NCI-H82 (cell line): ENCODE data around the gene MAP4.

ENCODE experiments used
- DNase-seq: peaks from one replicate; lab custom pipeline; 2025; lab: John Stamatoyannopoulos, UW

MAP4 gene

DNA sequence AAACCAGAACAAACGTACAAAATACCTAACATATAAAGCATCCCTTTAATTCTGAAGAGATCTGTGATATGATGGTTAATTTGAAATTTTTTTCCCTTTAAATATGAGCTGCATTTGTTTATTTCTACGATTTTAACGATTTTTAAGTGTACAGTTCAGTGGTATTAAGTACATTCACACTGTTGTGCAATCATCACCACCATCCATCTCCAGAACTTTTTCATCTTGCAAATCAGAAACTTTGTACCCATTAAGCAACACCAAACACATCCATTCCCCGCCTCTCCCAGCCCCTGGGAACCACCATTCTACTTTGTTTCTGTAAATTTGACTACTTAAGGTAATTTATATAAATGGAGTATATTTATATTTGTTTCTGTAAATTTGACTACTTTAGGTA is 51.5 kb downstream of the MAP4 start:
- DNase-seq, result no peak

DNA sequence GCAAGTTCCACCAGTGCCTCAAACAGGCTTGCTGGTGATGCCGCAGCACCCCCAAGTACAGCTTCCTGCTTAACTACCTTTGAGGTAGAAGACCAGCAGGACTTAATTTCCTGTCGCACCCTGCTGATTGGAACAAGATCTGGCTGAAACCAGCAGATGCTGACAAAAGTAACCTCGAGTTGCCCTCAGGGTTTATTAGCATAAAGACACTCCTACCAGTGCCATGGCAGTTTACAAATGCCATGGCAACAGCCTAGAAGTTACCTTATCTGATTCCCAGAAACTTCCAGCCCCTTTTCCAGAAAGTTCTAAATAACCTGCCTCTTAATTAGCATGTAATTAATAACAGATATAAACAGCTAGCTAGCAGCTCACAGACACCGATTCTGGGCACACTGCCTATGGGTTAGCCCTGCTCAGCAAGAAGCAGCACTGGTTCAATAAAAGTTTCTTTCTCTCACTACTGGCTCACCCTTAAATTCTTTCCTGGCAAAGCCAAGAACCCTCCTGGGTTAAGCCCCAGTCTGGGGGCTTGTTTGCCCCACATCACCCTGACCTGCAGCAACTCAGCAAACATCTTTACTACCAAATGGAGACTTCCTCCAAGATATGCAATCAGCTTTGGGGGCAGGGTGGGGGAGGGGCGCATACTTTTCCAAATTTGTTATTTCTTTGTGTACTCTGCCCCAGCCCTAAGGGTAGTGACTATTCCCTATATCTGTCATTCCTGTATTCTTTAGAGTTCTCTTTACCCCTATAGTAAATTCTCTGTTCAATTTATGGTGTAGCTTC is 54.2 kb downstream of the MAP4 start:
- no peak for DNase-seq

DNA sequence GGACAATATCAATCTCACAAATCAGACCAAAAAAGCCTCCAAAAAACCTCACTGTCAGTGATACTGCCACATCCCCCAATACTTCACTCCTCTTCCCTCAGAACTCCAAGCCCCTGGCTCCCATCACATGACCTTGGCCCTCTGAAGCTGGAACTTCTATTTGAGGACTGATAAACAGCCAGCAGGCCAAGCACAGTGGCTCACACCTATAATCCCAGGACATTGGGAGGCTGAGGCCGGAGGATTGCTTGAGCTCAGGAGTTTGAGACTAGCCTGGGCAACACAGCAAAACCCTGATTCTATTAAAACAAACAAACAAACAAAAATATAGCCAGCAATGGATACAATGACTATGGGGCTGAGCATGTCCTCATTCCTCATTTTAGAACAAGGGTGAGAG is 55.2 kb downstream of the MAP4 start:
- DNase-seq, result no peak

DNA sequence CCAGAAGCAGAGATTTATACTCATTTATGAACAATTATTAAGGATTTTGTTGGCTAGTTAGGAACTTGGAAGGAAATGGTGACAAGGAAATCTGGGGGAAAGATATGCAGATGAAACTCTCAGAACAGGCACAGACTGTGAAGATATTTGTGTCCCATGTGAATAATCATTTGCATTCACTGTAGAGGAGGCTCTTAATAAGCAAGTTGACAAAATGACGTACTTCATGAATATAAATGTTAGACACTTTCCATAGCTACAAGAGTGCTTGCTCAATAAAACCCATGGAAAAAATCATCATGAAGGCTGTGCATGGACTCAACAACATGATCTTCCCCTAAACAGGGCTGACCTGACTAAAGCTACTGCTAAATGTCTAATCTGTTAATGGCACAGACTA is 59.7 kb downstream of the MAP4 start:
- no peak for DNase-seq

DNA sequence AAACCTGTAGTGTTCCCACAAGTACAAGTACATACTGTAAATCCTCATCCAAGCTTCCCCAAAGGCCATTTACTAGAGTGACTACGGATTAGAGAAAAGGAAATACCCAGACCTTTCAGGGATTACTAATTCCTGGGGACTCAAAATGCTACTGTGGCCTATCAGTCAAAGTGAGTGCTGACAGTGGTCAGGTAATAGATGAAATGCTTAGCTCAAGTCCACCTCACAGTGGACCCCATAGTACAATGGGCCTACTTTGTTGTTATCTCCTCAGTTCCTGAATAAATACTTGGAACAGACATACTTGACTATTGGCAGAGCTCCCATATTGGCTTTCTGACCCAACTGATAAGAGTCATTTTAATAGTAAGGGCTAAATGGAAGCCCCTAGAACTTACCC is 61.6 kb downstream of the MAP4 start:
- no peak for DNase-seq

DNA sequence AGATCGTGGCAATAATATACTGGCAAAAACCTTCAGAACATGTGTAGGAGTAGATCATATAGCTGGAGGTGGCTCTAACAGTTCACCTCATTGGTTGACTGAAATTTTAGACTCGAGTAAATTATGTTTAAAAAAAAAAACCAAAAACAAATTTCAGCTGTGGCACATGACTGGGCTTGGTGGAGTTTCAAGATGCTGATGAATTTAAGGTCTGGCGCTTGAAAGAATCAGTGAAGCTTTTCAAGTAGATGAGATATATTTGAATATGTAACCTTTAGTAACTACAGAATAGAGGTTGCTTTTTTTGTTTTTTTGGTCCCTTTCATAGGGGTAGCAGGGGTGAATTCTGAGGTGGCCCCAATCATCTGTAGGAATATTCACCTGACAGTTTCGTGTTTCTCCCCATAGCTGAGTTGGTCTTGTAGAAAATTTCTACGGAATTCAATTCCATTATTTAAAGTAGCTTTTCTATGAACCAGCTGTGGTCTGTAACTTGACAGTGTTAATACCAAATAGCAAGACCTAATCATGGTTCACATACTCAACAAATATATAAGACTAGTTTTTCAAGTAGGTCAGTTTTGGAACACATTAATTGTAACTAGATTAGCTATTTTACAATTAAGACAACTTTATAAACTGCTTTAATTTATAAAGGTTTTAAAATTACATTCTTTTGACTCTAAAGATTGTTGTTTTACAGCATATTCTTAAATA is 65.6 kb downstream of the MAP4 start:
- no peak for DNase-seq

DNA sequence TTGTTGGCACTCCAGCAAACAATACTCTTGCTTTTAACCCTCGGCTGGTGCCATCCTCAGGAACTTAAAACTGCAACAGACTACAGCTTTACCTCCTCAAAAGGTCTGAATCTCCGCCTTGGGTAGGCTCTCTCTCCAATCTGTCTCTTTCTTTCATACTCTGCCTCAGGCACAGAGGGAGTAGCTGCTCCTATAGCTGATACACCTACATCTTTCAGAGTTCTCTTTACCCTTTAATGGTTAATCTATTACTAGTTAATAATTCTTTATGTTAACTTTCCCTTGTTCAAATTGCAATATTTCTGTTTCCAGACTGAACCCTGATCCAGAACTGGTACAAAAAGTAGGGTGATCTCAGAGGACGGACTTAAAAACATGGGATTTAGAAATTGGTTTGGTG is 66.2 kb downstream of the MAP4 start:
- DNase-seq, result no peak

DNA sequence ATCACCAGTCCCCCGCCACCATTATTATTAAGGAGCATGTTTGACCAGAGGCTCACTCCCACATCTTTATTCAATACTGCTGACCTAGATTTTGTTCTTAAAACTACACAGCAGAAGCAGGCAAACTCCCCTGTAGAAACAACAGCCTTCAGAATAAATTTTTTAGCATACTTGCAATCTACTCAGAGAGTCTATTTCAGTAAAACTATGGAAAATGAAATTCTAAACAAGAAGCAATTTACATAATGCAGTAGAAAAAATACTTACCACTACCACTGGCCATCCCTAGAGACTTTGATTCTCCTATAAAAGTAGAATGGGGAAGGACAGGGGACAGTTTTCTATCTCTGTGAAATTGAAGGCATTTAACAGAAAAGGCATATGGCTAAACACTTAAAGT is 76.0 kb downstream of the MAP4 start:
- no peak for DNase-seq

DNA sequence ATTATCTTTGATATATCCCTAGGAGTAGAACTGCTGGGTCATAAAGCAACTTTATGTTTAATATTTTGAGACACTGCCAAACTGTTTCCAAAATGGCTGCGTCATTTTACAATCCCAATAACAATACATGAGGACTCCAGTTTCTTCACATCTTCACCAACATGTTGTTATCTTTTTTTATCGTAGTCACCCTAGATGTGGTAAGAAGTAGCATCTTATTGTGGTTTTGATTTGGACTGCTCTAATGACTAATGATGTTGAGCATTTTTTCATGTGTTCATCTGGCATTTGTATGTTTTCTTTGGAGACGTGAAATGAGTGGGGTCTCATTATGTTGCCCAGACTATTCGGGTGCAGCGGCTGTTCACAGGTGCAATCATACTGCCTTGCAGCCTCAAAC is 83.8 kb downstream of the MAP4 start:
- DNase-seq, result no peak

DNA sequence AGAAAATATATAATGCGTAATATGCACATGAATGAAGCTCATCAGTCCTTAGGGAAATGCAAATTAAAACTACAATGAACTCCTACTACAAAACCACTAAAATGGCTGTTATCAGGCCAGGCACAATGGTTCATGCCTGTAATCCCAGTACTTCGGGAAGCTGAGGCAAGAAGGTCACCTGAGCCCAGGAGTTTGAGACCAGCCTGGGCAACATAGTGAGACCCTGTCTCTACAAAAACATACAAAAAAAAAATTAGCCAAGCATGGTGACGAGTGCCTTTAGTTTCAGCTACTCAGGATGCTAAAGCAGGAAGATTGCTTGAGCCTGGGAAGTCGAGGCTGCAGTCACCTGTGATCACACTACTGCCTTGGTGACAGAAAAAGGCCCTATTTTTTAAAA is 85.2 kb downstream of the MAP4 start:
- DNase-seq, result no peak

DNA sequence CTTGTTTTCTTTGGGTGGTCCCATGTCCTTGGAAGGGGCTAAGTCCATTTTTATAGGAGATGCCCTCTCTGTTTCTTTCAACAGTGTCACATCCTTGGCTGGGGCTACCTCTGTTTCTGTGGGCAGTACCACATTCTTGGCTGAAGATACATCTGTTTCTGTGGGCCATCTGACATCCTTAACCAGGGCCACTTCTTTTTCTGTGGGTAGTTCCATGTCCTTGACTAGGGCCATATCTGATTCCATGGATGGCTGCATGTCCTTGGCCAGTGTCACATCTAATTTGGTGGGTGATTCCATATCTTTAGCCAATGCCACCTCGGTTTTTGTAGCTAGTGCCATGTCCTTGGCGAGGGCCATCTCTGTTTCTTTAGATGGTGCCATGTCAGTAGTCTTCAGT is 99.5 kb downstream of the MAP4 start:
- no peak for DNase-seq

DNA sequence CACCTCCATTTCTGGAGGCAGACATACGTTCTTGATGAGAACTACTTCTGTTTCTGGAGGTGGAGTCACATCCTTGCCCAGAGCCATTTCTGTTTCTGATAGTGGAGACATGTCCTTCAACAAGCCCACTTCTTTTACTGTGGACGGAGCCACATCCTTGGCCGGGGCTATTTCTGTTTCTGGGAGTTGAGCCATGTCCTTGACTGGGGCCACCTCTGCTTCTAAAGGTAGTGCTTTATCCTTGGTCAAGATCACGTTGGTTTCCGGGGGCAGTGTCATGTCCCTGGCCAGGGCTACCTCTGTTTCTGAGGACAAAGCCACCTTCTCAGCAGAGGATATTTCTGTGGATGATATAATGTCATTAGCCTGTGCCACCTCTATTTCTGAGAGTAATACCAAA is 100.0 kb downstream of the MAP4 start:
- no peak for DNase-seq

DNA sequence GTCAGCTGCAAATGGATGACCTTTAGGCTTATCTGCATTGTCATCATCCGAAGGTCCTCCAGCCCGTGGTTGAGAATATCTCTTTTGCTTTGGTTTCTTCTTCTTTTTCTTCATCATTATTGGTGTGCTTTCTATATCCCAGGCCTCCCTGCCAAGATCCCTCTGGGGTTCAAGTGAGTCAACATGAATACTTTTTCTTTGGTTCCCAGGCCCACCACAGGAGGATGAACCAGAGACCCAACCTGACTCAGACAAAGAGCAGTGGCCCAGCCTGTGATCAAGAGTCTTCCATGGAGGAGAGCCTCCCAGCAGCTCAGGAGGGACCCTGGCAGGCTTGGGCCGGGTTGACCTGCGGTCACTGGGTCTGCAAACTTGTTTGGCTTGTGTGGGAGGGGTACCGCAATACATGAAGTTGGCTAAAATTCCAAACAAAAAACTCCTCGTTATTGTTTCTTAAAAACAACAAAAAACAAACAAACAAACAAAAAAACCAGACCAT is 104.2 kb downstream of the MAP4 start:
- no peak for DNase-seq

DNA sequence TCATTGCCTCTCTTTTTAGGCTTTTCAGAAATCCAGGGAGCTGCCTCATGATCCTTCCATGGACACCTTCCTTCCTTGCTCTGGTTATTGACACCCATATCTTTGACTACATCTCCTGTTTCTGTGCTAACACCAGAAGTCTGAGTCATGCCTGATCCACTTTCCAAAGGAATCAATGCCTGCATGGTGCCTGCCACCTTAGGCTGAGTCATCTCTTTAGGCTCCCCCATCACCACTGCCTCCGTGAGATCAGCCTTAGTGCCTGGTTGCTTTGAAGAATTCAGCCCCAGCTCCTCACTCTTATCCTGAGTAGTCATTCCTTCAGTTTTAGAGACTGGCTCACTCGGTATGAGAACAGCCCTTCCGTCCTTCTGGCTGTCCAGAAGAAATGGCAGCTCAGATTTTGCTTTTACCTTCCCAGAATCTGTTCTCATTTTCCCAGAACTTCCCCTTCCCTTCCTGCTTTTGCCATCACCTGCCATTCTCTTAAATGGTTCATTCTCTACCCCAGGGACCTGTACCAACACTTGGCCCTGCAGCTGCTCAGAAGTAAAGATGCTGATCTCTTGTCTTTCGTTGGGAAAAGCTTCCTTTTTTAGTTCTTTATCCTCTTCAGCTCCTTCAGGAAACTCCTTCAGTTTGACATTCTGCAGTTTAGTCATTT is 105.3 kb downstream of the MAP4 start:
- DNase-seq, result no peak

DNA sequence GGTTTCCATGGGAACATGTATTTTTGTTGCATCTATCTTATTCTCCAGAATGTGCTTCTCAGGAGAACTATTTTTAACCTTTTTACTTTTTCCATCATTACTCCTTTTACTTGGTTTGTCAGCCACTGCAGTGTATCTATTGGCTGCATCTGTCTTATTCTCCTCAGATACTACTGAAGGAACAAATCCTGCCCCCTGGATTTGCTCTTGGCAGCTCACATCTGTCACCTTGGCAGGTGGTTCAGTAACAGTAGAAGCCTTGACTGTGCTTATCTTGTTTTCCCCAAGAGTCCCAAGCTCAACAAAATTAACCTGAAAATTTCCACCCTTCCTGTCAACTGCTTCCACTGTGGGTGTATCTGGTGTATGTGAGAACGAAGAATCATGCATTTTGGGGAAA is 106.0 kb downstream of the MAP4 start:
- peak; percentile 45 for DNase-seq

DNA sequence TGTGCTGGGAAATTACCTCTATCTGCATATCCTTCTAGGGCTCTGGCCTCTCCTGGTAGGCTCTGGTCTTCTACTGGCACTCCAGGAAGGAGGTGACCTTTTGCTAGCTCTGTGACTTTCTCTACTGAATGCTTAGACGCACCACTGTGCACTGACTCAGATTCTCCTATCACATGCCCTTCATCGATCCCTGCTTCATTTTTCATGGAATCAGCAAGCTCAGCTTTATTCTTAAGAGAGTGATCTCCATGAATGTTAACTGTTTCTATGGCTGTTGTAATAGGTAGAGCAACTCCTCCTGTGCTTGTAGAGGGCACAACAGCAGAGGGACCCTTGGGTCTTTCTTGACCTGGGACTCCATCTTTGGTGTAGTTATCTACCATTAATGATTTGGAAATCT is 106.6 kb downstream of the MAP4 start:
- DNase-seq, result no peak

DNA sequence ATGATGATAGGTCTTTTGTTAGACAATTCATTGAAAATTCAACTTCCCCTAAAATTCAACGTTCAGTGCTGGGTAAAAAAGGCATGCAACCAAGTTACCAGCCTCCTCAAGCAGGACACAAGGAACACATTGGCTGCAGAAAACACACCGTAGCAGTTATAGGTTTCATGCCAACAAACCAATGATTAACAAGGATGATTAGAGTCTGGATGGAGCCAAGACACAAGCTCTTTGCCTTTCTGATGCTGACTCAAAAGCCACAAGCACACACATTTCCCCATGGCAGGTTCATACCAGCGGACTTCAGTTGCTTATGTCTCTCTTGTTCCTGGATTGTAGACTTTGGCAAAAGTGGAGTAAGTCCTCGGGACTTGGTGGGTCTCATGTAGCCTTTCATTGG is 107.5 kb downstream of the MAP4 start:
- no peak for DNase-seq

DNA sequence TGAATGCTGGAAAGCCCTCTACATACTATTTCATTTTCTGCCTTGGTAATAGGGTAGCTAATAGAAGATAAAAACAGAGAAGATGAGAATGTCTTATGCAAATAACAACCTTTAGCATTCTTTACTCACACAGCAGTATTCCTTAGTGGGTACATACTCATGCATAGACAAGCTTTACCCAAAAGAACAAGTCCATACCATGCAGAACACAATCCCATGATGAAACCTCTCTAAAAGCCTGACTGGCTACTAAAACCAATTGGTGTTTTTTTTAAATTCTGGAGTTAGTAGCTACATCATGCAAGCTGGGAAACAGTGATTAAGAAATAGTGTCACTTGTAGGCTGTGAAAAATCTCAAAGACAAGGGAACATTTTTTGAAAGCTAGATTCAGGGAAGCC is 108.4 kb downstream of the MAP4 start:
- no peak for DNase-seq

DNA sequence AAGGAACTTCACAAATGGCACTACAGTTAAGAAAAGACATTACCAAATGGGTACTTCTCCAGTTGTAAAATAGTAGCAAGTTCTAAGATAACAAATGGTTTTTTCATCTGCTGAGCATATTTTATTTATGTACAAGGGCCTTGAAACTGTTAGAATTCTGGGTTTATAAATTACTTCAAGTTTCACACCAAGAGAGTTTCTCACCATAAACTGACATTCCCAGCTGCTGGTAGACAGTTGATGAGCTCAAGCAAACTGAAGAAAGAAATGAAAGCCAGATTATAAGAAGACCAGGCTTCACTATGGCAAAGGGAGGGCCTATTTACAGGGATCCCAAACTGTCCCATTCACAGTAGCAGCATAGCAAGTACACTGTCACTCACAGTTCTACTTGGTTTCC is 113.5 kb downstream of the MAP4 start:
- DNase-seq, result no peak

DNA sequence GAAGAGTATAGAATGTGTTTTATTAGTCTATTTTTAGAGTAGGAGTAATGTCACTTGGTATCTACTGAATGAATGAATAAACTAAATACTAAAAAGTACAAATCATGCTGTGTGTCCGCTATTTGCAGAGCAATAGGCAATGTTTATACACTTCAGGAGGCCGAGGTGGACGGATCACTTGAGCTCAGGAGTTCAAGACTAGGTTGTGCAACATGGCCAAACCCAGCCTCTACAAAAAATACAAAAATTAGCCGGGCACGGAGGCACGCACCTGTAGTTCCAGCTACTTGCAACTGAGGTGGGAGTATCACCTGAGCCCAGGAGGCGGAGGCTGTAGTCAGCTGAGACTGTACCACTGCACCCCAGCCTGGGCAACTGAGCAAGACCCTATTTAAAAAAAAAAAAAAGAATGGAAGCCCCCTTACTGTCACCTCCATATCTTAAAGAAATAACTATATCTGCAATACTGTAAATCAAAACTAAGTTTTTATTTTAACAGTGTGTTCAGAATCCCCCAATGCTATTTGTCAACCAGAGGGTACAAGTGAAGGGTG is 114.9 kb downstream of the MAP4 start:
- DNase-seq, result no peak

DNA sequence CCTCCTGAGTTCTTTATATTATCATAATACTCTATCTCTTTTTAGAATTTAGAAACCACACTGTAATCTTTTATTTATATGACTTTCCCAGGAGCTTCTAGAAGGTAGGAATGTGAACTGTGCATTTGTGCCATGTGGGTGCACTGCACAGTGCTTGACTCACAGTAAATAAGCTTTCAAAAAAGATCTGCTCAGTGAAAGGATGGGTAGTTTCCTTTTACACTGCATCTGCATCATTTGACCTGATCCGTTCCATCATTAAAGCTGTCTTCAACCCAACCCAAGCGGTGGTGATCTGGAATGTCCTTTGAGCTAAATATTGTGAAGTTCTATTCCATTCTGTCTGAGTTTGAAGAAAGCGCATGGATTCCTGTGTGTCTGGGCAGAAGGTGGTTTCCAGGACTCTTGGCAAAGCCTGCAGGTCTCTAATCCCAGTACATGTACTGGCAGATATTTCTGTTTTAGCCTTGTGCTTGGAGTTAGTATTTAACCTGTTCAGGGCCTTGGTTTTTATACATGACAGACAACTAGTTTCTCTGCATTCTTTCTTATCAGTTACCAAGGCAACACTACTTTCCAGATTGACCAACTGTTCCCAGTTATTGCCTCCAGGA is 116.6 kb downstream of the MAP4 start:
- no peak for DNase-seq

DNA sequence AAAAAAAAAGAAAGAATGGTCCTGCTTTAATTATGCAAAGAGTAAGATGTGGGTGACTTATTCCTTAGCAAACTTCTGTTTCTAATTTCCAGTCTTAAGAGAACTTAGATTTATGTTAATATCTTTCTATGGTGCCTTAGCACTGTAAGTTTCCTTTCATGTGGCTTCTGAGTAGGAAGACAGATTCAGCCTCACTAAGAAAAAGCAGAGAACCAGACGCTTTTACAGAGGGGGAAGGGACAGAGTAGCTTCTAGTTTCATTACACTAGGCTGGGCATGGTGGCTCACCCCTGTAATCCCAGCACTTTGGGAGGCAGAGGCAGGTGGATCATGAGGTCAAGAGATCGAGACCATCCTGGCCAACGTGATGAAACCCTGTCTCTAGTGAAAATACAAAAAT is 118.3 kb downstream of the MAP4 start:
- no peak for DNase-seq
